Measurements from ENCODE around the gene BLM. TPM values are rescaled to one million over a fixed set of nuclear protein-coding genes. Genes with fewer than 3 reads are reported as not detected.

BLM gene
- total RNA-seq, 1 experiment from 2014 or later: 41.3 TPM

DNA sequence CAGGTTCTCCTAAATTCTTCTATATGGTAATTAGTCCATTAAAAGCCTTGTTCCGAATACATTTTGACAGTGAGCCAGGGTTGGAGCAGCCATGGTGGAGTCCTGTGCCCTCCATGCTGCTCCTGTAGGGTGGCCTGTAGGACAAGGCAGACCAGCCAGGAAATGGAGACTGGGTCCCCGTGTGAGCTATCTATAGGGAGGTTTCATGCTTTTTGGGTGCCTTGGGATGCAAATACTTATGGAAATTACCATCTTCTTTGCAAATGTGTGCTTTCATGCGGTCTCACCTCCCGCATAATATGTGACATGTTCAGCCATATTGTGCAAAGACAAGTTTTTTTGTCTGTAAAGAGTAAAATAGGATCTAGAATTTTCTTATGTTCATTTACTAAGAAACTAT, 93.2 kb downstream of the BLM start:
- H4K8ac ChIP-seq (replicated peaks; ENCODE audit: insufficient read length, low read depth, low read length): no peak overlapping the region
- H2BK15ac ChIP-seq (ENCODE audit: low read depth, low read length): no peak overlapping the region
- H2BK12ac ChIP-seq (ENCODE audit: insufficient read length, low read depth, low read length): no peak overlapping the region
- H3K23ac ChIP-seq (ENCODE audit: insufficient read length, low read depth, low read length): no peak overlapping the region
- H3K9ac ChIP-seq (ENCODE audit: extremely low read depth, insufficient read length, low read length): no peak overlapping the region
- no peak overlapping the region for H2BK120ac ChIP-seq (ENCODE audit: low read depth, low read length, poor library complexity, severe bottlenecking)
- H3K9me3 ChIP-seq (ENCODE audit: control insufficient read depth, low read depth, low read length): no peaks in the 10 kb centered on the region
- H4K20me1 ChIP-seq (ENCODE audit: control insufficient read depth, insufficient read depth, insufficient read length): no peaks in the 10 kb centered on the region
- Mint-ChIP-seq H3K9me3 (no peaks in the 10 kb centered on the region), H3K4me1 (peaks cover 20 to 29% of the 10 kb centered on the region in 2 experiments), H3K27ac (no peak overlapping the region), H3K4me3 (no peak overlapping the region), H3K36me3 (ENCODE audit: insufficient read depth in 1 of 3, low read depth in 3 of 3) (peaks cover 12 to 72% (median 64%) of the 10 kb centered on the region in 3 experiments; a peak in 6 of 7 replicates), H3K27me3 (ENCODE audit: low read depth) (no peaks in the 10 kb centered on the region)
- H3T11ph ChIP-seq (ENCODE audit: low read length): no peak overlapping the region
- H3K79me2 ChIP-seq (ENCODE audit: insufficient read depth, low read length): no peaks in the 10 kb centered on the region
- H3K4ac ChIP-seq (ENCODE audit: low read depth, low read length): no peak overlapping the region
- no peak overlapping the region for H2AK5ac ChIP-seq (ENCODE audit: insufficient read length, low read length)
- no peak overlapping the region for H2AFZ ChIP-seq (ENCODE audit: low read length)
- TF ChIP-seq, protein P1, sequence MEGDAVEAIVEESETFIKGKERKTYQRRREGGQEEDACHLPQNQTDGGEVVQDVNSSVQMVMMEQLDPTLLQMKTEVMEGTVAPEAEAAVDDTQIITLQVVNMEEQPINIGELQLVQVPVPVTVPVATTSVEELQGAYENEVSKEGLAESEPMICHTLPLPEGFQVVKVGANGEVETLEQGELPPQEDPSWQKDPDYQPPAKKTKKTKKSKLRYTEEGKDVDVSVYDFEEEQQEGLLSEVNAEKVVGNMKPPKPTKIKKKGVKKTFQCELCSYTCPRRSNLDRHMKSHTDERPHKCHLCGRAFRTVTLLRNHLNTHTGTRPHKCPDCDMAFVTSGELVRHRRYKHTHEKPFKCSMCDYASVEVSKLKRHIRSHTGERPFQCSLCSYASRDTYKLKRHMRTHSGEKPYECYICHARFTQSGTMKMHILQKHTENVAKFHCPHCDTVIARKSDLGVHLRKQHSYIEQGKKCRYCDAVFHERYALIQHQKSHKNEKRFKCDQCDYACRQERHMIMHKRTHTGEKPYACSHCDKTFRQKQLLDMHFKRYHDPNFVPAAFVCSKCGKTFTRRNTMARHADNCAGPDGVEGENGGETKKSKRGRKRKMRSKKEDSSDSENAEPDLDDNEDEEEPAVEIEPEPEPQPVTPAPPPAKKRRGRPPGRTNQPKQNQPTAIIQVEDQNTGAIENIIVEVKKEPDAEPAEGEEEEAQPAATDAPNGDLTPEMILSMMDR (conservative IDR thresholded peaks at IDR 0.05): no peak
- no peak overlapping the region for H4K5ac ChIP-seq (ENCODE audit: insufficient read length, low read depth, low read length)
- DNase-seq: no peak
- H4K91ac ChIP-seq (ENCODE audit: insufficient read length, low read depth, low read length): no peak overlapping the region
- no peaks in the 10 kb centered on the region; the same call in 1 of the 2 replicates for H3K4me1 ChIP-seq (ENCODE audit: insufficient read depth, low read length)
- H2BK20ac ChIP-seq (ENCODE audit: low read depth, low read length, poor library complexity, severe bottlenecking): no peak overlapping the region
- no peak overlapping the region for H3K14ac ChIP-seq (ENCODE audit: insufficient read depth, low read length)
- H3K4me2 ChIP-seq (ENCODE audit: insufficient read depth, insufficient read length, low read length): no peak overlapping the region
- H2BK5ac ChIP-seq (ENCODE audit: insufficient read length, low read length): no peak overlapping the region
- H3K23me2 ChIP-seq (ENCODE audit: insufficient read length, low read depth, low read length, poor library complexity, severe bottlenecking): no peaks in the 10 kb centered on the region
- no peaks in the 10 kb centered on the region for H3K79me1 ChIP-seq (ENCODE audit: insufficient read depth, low read depth, low read length, poor library complexity, severe bottlenecking)
- no peak overlapping the region for H3K27ac ChIP-seq (ENCODE audit: insufficient read length, low read depth, low read length)
- no peak overlapping the region for H3K56ac ChIP-seq (ENCODE audit: insufficient read length, low read depth, low read length)
- no peaks in the 10 kb centered on the region for H3K27me3 ChIP-seq (ENCODE audit: insufficient read depth, low read length)
- H3K18ac ChIP-seq (ENCODE audit: insufficient read length, low read depth, low read length): no peak overlapping the region
- WGBS (ENCODE audit: extremely low coverage, insufficient read length, low lambda C conversion rate): no CpG with 5 or more reads among the region's 4 CpGs

Data from H9 (cell line).